WTC11 (cell line): ENCODE results near the gene LATS2. TPM values are rescaled to one million over a fixed set of nuclear protein-coding genes. Genes with fewer than 3 reads are reported as not detected.

ENCODE experiments used
- ATAC-seq: fragments of 200-7000 bp; cut with Tn5 transposase; 2 replicates; pipeline ENCODE4 v1.10.0; 2021; ENCODE audit warnings: mild to moderate bottlenecking, moderate library complexity
- CTCF ChIA-PET: fragments of 300-600 bp; sonication (Branson Sonifier 250); formaldehyde crosslinking; loops from one replicate; lab custom pipeline; 2021; ENCODE audit warnings: antibody characterized with exemption; lab: Charles Lee
- POLR2A ChIA-PET: fragments of 350-600 bp; sonication (Branson Sonifier 250); formaldehyde crosslinking; loops from one replicate; lab custom pipeline; 2021; ENCODE audit warnings: antibody characterized with exemption; lab: Charles Lee
- DNase-seq: peaks from one replicate; pipeline ENCODE4 v3.0.0; 2021; ENCODE audit warnings: low spot score
- H3K27ac Mint-ChIP-seq: 2 replicates; pipeline ENCODE4 v1.8.0; 2021; ENCODE audit warnings: mixed read lengths
- H3K27me3 Mint-ChIP-seq: 2 replicates; pipeline ENCODE4 v1.8.0; 2021; ENCODE audit warnings: low read depth, mild to moderate bottlenecking, moderate library complexity, mixed read lengths
- H3K36me3 Mint-ChIP-seq: 2 replicates; pipeline ENCODE4 v1.8.0; 2021; ENCODE audit warnings: mixed read lengths
- H3K4me1 Mint-ChIP-seq: 2 replicates; pipeline ENCODE4 v1.8.0; 2022; ENCODE audit warnings: mixed read lengths
- H3K4me3 Mint-ChIP-seq: 2 replicates; pipeline ENCODE4 v1.8.0; 2021; ENCODE audit warnings: mild to moderate bottlenecking, moderate library complexity, mixed read lengths
- H3K9me3 Mint-ChIP-seq: 2 replicates; pipeline ENCODE4 v1.8.0; 2021; ENCODE audit warnings: mixed read lengths
- ATF1 ChIP-seq: sonication (generic); formaldehyde crosslinking; IDR thresholded peaks from 2 replicates; pipeline ENCODE4 v1.8.1; 2023; ENCODE audit warnings: mild to moderate bottlenecking, moderate library complexity, missing genetic modification reagents
- CREB1 ChIP-seq: sonication (generic); formaldehyde crosslinking; IDR thresholded peaks from 2 replicates; pipeline ENCODE4 v1.8.0; 2023; ENCODE audit warnings: mild to moderate bottlenecking, missing genetic modification reagents
- CREM ChIP-seq: sonication (generic); formaldehyde crosslinking; IDR thresholded peaks from 2 replicates; pipeline ENCODE4 v1.8.1; 2022; ENCODE audit warnings: mild to moderate bottlenecking, missing genetic modification reagents, moderate library complexity
- FOXJ3 ChIP-seq: sonication (generic); formaldehyde crosslinking; IDR thresholded peaks from 2 replicates; pipeline ENCODE4 v1.9.0; 2021; ENCODE audit warnings: missing genetic modification reagents, mild to moderate bottlenecking, borderline replicate concordance
- FOXK1 ChIP-seq: sonication (generic); formaldehyde crosslinking; IDR thresholded peaks from 2 replicates; pipeline ENCODE4 v1.8.0; 2022; ENCODE audit warnings: mild to moderate bottlenecking, moderate library complexity, missing genetic modification reagents
- FOXP1 ChIP-seq: sonication (generic); formaldehyde crosslinking; IDR thresholded peaks from 2 replicates; pipeline ENCODE4 v1.8.0; 2022; ENCODE audit warnings: missing genetic modification reagents, mild to moderate bottlenecking, moderate library complexity, borderline replicate concordance
- HMGA2 ChIP-seq: fragments of 250-450 bp; sonication (Bioruptor Pico); IDR thresholded peaks from 2 replicates; pipeline ENCODE4 v1.4.0; 2021; ENCODE audit warnings: mild to moderate bottlenecking, moderate library complexity
- NFATC4 ChIP-seq: fragments of 250-450 bp; sonication (Bioruptor Pico); IDR thresholded peaks from 2 replicates; pipeline ENCODE4 v1.9.0; 2021; ENCODE audit warnings: mild to moderate bottlenecking
- OVOL2 ChIP-seq: fragments of 250-450 bp; sonication (Bioruptor Pico); IDR thresholded peaks from 2 replicates; pipeline ENCODE4 v1.9.0; 2021; ENCODE audit warnings: mild to moderate bottlenecking, borderline replicate concordance
- SOX15 ChIP-seq: fragments of 250-450 bp; sonication (Bioruptor Pico); IDR thresholded peaks from 2 replicates; pipeline ENCODE4 v1.9.0; 2021; ENCODE audit warnings: mild to moderate bottlenecking
- TEAD4 ChIP-seq: sonication (generic); formaldehyde crosslinking; IDR thresholded peaks from 2 replicates; pipeline ENCODE4 v1.8.0; 2022; ENCODE audit warnings: mild to moderate bottlenecking, missing genetic modification reagents
- ZNF219 ChIP-seq: sonication (generic); formaldehyde crosslinking; IDR thresholded peaks from 2 replicates; pipeline ENCODE4 v1.8.0; 2023; ENCODE audit warnings: missing genetic modification reagents, mild to moderate bottlenecking, borderline replicate concordance
- ZNF232 ChIP-seq: sonication (generic); formaldehyde crosslinking; IDR thresholded peaks from 2 replicates; pipeline ENCODE4 v1.8.0; 2022; ENCODE audit warnings: mild to moderate bottlenecking, missing genetic modification reagents
- ZNF396 ChIP-seq: fragments of 250-450 bp; sonication (Bioruptor Pico); IDR thresholded peaks from 2 replicates; pipeline ENCODE4 v1.8.0; 2021; ENCODE audit warnings: mild to moderate bottlenecking, moderate library complexity, borderline replicate concordance
- ZNF423 ChIP-seq: fragments of 250-450 bp; sonication (Bioruptor Pico); IDR thresholded peaks from 2 replicates; pipeline ENCODE4 v2.1.2; 2022; ENCODE audit warnings: mild to moderate bottlenecking, moderate library complexity
- ZNF671 ChIP-seq: fragments of 250-450 bp; sonication (Bioruptor Pico); IDR thresholded peaks from 2 replicates; pipeline ENCODE4 v1.8.0; 2021; ENCODE audit warnings: mild to moderate bottlenecking
- total RNA-seq: library from RNA; stranded (reverse); gene quantifications from 3 replicates; pipeline ENCODE4 v1.2.3, GENCODE V29; 2021
- TF ChIP-seq, protein P1 (sequence below): sonication (generic); formaldehyde crosslinking; IDR thresholded peaks from 2 replicates; pipeline ENCODE4 v1.8.1; 2022; ENCODE audit warnings: low read depth, missing genetic modification reagents, borderline replicate concordance
- TF ChIP-seq, protein P2 (sequence below): sonication (generic); formaldehyde crosslinking; IDR thresholded peaks from 2 replicates; pipeline ENCODE4 v1.8.1; 2023; ENCODE audit warnings: mild to moderate bottlenecking, missing genetic modification reagents, moderate library complexity
- TF ChIP-seq, protein P3 (sequence below): sonication (generic); formaldehyde crosslinking; IDR thresholded peaks from 2 replicates; pipeline ENCODE4 v1.8.1; 2022; ENCODE audit warnings: missing genetic modification reagents, borderline replicate concordance
- TF ChIP-seq, protein P4 (sequence below): sonication (generic); formaldehyde crosslinking; conservative IDR thresholded peaks from 2 replicates; pipeline ENCODE4 v1.8.1; 2023; ENCODE audit warnings: mild to moderate bottlenecking, low read depth, missing genetic modification reagents, moderate library complexity
- TF ChIP-seq, protein P5 (sequence below): sonication (generic); formaldehyde crosslinking; IDR thresholded peaks from 2 replicates; pipeline ENCODE4 v1.8.1; 2023; ENCODE audit warnings: mild to moderate bottlenecking, missing genetic modification reagents
- TF ChIP-seq, protein P6 (sequence below): fragments of 250-450 bp; sonication (Bioruptor Pico); IDR thresholded peaks from 2 replicates; pipeline ENCODE4 v1.9.0; 2021; ENCODE audit warnings: mild to moderate bottlenecking, borderline replicate concordance
- TF ChIP-seq, protein P7 (sequence below): sonication (generic); formaldehyde crosslinking; IDR thresholded peaks from 2 replicates; pipeline ENCODE4 v1.8.1; 2023; ENCODE audit warnings: mild to moderate bottlenecking, missing genetic modification reagents

Gene LATS2
- total RNA-seq, 1 experiment from 2014 or later, result 28.9 TPM

DNA sequence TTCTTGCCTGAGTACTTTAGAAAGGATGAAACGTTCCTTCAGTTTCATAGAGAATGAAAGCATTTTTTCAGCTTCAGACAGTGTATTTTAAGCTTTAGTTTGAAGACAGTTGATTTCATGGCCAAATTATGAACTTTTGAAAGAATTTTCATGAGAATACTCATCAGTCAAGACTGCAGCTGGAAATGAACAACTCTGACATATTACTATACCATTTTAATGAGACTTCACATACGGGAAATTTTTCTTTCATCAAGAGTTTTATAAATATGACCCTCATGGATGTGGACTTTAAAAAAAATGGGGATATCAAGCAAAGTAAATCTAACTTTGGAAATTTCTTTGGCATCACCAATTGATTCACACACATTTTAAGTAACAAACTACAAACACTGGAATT lies 6.4 kb downstream of the LATS2 start (continued):
- TF ChIP-seq OVOL2 (CRISPR knock-in tag) (no peak), FOXK1 (CRISPR knock-in tag) (no peak), ZNF423 (CRISPR knock-in tag) (no peak), NFATC4 (CRISPR knock-in tag) (no peak), CREB1 (CRISPR knock-in tag) (no peak), ZNF219 (CRISPR knock-in tag) (no peak), ZNF671 (no peak)
- TF ChIP-seq, protein P1, sequence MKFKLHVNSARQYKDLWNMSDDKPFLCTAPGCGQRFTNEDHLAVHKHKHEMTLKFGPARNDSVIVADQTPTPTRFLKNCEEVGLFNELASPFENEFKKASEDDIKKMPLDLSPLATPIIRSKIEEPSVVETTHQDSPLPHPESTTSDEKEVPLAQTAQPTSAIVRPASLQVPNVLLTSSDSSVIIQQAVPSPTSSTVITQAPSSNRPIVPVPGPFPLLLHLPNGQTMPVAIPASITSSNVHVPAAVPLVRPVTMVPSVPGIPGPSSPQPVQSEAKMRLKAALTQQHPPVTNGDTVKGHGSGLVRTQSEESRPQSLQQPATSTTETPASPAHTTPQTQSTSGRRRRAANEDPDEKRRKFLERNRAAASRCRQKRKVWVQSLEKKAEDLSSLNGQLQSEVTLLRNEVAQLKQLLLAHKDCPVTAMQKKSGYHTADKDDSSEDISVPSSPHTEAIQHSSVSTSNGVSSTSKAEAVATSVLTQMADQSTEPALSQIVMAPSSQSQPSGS (CRISPR knock-in tag), result no peak

DNA sequence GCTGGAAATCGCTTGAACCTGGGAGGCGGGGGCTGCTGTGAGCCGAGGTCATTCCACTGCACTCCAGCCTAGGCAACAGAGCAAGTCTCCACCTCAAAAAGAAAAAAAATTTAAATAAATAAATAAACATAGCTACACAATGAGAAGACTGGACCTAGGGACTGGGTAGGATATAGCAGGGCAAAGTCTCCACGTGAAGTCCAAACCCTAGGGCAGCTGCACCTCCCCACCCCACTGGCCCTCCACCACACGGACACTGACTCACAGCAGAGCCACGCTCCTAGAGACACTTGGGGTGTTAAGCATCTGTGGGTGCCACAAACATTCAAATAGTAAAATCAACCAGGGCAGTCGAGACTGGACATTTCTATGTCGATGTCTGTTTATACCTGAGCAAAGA lies 7.1 kb downstream of the LATS2 start:
- Mint-ChIP-seq H3K27ac (no peak overlapping the region), H3K4me1 (peaks cover 73% of the 10 kb centered on the region), H3K27me3 (no peaks in the 10 kb centered on the region), H3K36me3 (0 out of 2 replicates have a peak, but pooled peaks cover 6% of the 10 kb centered on the region), H3K4me3 (no peak overlapping the region), H3K9me3 (no peaks in the 10 kb centered on the region)
- ChIA-PET CTCF (interaction anchor here (0.6 kb wide), 1 partner anchor 50 kb away, joined by 7 read pairs; no protein-coding TSS in a partner anchor), POLR2A (no interaction called here)
- no peak for ATAC-seq
- TF ChIP-seq FOXP1, result no peak
- TF ChIP-seq, protein P2, sequence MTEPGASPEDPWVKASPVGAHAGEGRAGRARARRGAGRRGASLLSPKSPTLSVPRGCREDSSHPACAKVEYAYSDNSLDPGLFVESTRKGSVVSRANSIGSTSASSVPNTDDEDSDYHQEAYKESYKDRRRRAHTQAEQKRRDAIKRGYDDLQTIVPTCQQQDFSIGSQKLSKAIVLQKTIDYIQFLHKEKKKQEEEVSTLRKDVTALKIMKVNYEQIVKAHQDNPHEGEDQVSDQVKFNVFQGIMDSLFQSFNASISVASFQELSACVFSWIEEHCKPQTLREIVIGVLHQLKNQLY (CRISPR knock-in tag), result no peak
- TF ChIP-seq ATF1 (CRISPR knock-in tag), result no peak
- TF ChIP-seq SOX15 (CRISPR knock-in tag), result no peak
- TF ChIP-seq, protein P3, sequence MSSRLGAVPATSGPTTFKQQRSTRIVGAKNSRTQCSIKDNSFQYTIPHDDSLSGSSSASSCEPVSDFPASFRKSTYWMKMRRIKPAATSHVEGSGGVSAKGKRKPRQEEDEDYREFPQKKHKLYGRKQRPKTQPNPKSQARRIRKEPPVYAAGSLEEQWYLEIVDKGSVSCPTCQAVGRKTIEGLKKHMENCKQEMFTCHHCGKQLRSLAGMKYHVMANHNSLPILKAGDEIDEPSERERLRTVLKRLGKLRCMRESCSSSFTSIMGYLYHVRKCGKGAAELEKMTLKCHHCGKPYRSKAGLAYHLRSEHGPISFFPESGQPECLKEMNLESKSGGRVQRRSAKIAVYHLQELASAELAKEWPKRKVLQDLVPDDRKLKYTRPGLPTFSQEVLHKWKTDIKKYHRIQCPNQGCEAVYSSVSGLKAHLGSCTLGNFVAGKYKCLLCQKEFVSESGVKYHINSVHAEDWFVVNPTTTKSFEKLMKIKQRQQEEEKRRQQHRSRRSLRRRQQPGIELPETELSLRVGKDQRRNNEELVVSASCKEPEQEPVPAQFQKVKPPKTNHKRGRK (CRISPR knock-in tag), result no peak
- no peak for TF ChIP-seq OVOL2 (CRISPR knock-in tag)
- no peak for TF ChIP-seq ZNF232 (CRISPR knock-in tag)
- TF ChIP-seq, protein P4, sequence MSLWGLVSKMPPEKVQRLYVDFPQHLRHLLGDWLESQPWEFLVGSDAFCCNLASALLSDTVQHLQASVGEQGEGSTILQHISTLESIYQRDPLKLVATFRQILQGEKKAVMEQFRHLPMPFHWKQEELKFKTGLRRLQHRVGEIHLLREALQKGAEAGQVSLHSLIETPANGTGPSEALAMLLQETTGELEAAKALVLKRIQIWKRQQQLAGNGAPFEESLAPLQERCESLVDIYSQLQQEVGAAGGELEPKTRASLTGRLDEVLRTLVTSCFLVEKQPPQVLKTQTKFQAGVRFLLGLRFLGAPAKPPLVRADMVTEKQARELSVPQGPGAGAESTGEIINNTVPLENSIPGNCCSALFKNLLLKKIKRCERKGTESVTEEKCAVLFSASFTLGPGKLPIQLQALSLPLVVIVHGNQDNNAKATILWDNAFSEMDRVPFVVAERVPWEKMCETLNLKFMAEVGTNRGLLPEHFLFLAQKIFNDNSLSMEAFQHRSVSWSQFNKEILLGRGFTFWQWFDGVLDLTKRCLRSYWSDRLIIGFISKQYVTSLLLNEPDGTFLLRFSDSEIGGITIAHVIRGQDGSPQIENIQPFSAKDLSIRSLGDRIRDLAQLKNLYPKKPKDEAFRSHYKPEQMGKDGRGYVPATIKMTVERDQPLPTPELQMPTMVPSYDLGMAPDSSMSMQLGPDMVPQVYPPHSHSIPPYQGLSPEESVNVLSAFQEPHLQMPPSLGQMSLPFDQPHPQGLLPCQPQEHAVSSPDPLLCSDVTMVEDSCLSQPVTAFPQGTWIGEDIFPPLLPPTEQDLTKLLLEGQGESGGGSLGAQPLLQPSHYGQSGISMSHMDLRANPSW (CRISPR knock-in tag), result no peak
- no peak for TF ChIP-seq FOXJ3 (CRISPR knock-in tag)
- no peak for TF ChIP-seq HMGA2 (CRISPR knock-in tag)
- TF ChIP-seq, protein P5, sequence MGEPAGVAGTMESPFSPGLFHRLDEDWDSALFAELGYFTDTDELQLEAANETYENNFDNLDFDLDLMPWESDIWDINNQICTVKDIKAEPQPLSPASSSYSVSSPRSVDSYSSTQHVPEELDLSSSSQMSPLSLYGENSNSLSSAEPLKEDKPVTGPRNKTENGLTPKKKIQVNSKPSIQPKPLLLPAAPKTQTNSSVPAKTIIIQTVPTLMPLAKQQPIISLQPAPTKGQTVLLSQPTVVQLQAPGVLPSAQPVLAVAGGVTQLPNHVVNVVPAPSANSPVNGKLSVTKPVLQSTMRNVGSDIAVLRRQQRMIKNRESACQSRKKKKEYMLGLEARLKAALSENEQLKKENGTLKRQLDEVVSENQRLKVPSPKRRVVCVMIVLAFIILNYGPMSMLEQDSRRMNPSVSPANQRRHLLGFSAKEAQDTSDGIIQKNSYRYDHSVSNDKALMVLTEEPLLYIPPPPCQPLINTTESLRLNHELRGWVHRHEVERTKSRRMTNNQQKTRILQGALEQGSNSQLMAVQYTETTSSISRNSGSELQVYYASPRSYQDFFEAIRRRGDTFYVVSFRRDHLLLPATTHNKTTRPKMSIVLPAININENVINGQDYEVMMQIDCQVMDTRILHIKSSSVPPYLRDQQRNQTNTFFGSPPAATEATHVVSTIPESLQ (CRISPR knock-in tag), result no peak
- no peak for TF ChIP-seq CREM
- TF ChIP-seq ZNF396 (CRISPR knock-in tag), result no peak
- TF ChIP-seq, protein P6, sequence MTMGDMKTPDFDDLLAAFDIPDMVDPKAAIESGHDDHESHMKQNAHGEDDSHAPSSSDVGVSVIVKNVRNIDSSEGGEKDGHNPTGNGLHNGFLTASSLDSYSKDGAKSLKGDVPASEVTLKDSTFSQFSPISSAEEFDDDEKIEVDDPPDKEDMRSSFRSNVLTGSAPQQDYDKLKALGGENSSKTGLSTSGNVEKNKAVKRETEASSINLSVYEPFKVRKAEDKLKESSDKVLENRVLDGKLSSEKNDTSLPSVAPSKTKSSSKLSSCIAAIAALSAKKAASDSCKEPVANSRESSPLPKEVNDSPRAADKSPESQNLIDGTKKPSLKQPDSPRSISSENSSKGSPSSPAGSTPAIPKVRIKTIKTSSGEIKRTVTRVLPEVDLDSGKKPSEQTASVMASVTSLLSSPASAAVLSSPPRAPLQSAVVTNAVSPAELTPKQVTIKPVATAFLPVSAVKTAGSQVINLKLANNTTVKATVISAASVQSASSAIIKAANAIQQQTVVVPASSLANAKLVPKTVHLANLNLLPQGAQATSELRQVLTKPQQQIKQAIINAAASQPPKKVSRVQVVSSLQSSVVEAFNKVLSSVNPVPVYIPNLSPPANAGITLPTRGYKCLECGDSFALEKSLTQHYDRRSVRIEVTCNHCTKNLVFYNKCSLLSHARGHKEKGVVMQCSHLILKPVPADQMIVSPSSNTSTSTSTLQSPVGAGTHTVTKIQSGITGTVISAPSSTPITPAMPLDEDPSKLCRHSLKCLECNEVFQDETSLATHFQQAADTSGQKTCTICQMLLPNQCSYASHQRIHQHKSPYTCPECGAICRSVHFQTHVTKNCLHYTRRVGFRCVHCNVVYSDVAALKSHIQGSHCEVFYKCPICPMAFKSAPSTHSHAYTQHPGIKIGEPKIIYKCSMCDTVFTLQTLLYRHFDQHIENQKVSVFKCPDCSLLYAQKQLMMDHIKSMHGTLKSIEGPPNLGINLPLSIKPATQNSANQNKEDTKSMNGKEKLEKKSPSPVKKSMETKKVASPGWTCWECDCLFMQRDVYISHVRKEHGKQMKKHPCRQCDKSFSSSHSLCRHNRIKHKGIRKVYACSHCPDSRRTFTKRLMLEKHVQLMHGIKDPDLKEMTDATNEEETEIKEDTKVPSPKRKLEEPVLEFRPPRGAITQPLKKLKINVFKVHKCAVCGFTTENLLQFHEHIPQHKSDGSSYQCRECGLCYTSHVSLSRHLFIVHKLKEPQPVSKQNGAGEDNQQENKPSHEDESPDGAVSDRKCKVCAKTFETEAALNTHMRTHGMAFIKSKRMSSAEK (CRISPR knock-in tag), result no peak
- no peak for TF ChIP-seq TEAD4
- TF ChIP-seq, protein P7, sequence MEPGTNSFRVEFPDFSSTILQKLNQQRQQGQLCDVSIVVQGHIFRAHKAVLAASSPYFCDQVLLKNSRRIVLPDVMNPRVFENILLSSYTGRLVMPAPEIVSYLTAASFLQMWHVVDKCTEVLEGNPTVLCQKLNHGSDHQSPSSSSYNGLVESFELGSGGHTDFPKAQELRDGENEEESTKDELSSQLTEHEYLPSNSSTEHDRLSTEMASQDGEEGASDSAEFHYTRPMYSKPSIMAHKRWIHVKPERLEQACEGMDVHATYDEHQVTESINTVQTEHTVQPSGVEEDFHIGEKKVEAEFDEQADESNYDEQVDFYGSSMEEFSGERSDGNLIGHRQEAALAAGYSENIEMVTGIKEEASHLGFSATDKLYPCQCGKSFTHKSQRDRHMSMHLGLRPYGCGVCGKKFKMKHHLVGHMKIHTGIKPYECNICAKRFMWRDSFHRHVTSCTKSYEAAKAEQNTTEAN (CRISPR knock-in tag), result no peak
- TF ChIP-seq FOXK1 (CRISPR knock-in tag), result no peak
- DNase-seq, result no peak
